AG09309 (cell line): ENCODE data around the gene HOXD1.

ENCODE experiments used
- DNase-seq: peaks from one replicate; pipeline ENCODE4 v3.0.0-alpha.2; 2010; ENCODE audit warnings: low read depth
- H3K4me3 ChIP-seq: 2 replicates; pipeline ENCODE4 v1.5.1; 2011; ENCODE audit warnings: mild to moderate bottlenecking, low read depth, low read length, moderate library complexity; ENCODE audit not compliant: control insufficient read depth
- CTCF ChIP-seq: IDR thresholded peaks from 2 replicates; pipeline ENCODE4 v1.5.1; 2011; ENCODE audit warnings: mild to moderate bottlenecking, low read depth, low read length, inconsistent platforms; ENCODE audit not compliant: insufficient read depth, control insufficient read depth; ENCODE audit errors: missing control alignments

Gene HOXD1

DNA sequence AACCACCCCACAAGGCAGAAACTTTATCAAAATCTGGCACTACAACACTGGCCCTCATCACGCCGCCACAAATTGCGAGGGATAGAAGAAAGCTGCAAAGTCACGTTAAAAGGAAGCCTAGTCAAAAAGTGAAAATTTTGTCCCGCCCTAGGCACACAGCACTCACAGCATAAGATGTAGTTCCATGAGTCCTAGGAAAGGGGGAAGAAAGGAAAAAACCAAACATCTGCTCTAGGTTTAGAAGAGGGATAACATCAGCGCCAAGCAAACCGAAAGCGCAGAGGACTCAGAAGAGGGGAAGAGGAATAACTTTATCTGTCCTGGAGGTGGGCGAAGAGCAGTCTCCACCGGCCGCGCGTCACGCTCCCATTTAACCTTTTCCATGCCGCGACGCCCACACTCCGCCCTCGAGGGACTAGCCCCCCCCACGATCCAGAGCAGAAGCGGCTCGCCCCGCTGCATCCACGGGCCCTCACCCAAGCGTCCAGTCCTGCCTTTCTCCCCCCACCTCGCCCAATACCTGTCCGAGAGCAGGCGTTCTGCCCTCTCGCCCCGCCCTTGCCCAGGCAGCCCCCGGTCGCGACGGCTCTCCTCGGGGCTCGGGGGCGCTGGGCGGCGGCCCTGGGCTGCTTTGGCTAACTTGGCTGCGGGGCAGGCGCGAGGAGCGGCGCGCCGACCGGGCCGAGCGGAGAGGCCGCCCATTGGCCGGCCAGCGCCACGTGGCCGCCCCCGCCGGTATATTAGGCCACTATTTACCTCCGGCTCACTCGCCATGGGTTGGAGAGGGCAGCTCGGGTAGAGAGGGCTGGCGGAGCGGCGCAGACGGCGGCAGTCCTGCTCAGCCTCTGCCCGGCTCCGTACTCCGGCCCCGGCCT lies at the start of gene HOXD1:
Gene HOXD1 (plus strand): TSS at position 770 of the 875 bp plus-strand sequence. CDS start 134 bp downstream, outside the sequence.
- H3K4me3 ChIP-seq, result peak within 1 kb of the TSS; percentile 51
- TF ChIP-seq CTCF, result no peak
- no peak for DNase-seq

- H3K4me3 ChIP-seq, result no peak overlapping the region
- DNase-seq, result no peak
- no peak for TF ChIP-seq CTCF
Observed at GRCh38 chr2:176138923-176139660, 49.4 kb upstream of the HOXD1 start.

DNA sequence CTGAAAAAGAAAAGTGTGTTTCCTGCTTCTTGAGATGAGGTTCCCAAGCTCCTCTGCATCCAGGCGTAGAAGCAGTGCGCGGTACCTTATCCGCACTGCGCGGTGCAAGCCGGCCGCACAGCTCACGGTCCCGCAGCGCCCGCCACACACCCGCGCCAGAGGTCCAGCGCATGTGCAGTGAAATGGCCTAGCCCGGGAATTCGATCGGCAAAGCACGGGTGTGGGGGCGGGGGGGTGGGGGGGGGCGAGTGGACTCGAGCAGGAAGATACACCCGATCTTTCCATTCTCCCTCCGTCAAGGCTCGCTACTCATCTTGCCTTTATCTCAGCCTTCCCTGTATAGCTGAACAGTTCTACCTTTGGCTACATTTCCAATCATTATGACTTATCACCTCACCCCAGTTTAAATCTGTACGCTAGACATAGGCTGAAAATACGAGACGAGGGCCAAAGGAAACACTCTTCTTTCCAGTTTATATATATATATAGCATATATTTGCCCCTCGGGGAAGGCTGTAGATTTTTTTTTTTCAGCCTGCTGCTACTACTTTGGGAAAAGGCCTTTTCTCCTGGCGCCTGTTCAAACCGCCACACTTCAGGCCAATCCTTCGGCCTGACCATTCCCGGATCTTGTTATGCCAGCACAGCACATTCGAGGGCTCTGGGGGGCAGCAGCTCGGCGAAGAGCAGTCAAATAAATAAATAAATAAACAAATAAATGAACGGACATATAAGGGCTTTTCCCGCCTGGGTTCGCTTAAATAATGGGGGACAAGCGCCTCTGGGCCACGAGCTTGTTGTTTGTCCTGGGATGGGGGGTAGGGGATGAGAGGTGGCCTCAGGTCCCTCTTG lies 48.6 kb upstream of the HOXD1 start:
- H3K4me3 ChIP-seq, result peak overlapping the region; percentile 87
- no peak for TF ChIP-seq CTCF
- no peak for DNase-seq

DNA sequence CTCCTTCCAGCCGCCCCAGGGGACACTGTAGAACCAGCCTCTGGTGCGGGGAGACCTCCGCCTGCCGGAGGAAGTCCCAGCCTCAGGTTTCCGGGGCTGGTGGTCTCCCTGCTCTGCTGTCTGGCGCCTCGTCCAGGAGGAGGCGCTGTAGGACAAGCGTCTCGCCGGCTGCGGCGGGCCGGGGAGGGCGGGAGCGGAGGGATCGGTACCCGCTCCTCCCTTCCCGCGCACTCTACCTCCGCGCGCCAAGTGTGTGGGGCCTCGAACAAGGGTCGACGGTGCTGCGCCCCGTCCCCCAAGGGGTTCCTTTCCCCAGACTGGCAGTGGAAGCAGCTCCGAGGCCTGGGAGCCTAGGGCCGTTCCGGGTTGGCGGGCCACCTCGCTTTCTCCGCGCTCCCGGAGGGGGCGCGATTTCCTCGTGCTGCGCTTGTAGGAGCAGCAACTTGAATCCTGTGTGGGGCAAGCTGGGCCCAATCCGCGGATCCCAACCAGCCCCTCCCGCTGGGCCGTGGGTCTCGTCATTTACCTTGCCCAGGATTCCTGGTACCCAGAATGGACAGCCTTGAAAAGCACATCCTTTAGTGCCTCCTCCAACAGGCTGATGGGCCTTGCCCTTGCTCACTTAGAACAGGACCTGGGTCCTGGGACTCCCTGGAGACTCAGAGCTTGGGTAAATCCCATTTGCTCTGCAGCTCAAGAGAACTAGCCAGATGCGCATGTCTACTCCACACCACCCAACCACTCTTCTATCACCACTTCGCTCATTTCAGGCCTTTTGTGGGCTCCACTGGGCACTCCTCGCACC lies 47.8 kb upstream of the HOXD1 start:
- H3K4me3 ChIP-seq, result peak overlapping the region; percentile 87
- TF ChIP-seq CTCF, result peak; percentile 85
- DNase-seq, result no peak

- no peak for TF ChIP-seq CTCF
- DNase-seq, result no peak
- H3K4me3 ChIP-seq, result no peak overlapping the region
Observed at GRCh38 chr2:176142281-176142680, 46.2 kb upstream of the HOXD1 start.
